Spleen (tissue), 11 donors: Measurements from ENCODE around the gene TMEM178B. TPM values are rescaled to one million over a fixed set of nuclear protein-coding genes. Genes with fewer than 3 reads are reported as not detected.

Experiments used
- DNase-seq: peaks from one replicate; pipeline ENCODE4 v3.0.0-alpha.2; 2020
- H3K27ac ChIP-seq, 8 donors: fragments of 200-600 bp; sonication (generic) in 7 of 8; 1 replicate in 4 of 8; 2 replicates in 4 of 8; pipeline versions ENCODE4 v1.5.0 to v1.8.0; 2016 to 2021; ENCODE audit warnings: inconsistent platforms in 4 of 8, mild to moderate bottlenecking in 4 of 8, moderate library complexity in 1 of 8
- H3K27me3 ChIP-seq, 7 donors: fragments of 200-600 bp; sonication (generic) in 6 of 7; replicated peaks in 1 of 7; 1 replicate in 4 of 7; 2 replicates in 3 of 7; pipeline versions ENCODE4 v1.5.0 to v1.8.0; 2016 to 2021; ENCODE audit warnings: inconsistent platforms in 3 of 7, mild to moderate bottlenecking in 1 of 7
- H3K36me3 ChIP-seq, 6 donors: fragments of 200-600 bp; sonication (generic) in 5 of 6; 1 replicate in 4 of 6; 2 replicates in 2 of 6; pipeline versions ENCODE4 v1.5.0 to v1.8.0; 2016 to 2021; ENCODE audit warnings: inconsistent platforms in 2 of 6
- H3K4me1 ChIP-seq, 6 donors: fragments of 200-600 bp; sonication (generic) in 5 of 6; 1 replicate in 3 of 6; 2 replicates in 3 of 6; pipeline versions ENCODE4 v1.5.0 to v1.8.0; 2016 to 2021; ENCODE audit warnings: inconsistent platforms in 3 of 6
- H3K4me3 ChIP-seq, 8 donors: fragments of 200-600 bp; sonication (generic) in 7 of 8; 1 replicate in 4 of 8; 2 replicates in 4 of 8; pipeline versions ENCODE4 v1.5.0 to v1.8.0; 2016 to 2021; ENCODE audit warnings: inconsistent platforms in 4 of 8, mild to moderate bottlenecking in 4 of 8, moderate library complexity in 2 of 8
- H3K9me3 ChIP-seq, 8 donors: fragments of 200-600 bp; sonication (generic) in 7 of 8; 1 replicate in 4 of 8; 2 replicates in 4 of 8; pipeline versions ENCODE4 v1.5.0 to v1.8.0; 2016 to 2021; ENCODE audit warnings: inconsistent platforms in 4 of 8
- CTCF ChIP-seq, 11 experiments: fragments of 200-600 bp in 7 of 11; fragments of 450-650 bp in 4 of 11; sonication (generic) in 4 of 11; IDR thresholded peaks in 8 of 11; conservative IDR thresholded peaks in 3 of 11; 1 replicate in 7 of 11; 2 replicates in 4 of 11; pipeline versions ENCODE4 v1.4.0 to v1.8.0; 2016 to 2021; ENCODE audit warnings: antibody characterized with exemption in 11 of 11, inconsistent platforms in 4 of 11, mild to moderate bottlenecking in 1 of 11
- POLR2A ChIP-seq, 3 donors: fragments of 450-650 bp; IDR thresholded peaks; one replicate each; pipeline ENCODE4 v1.5.1; 2017; ENCODE audit warnings: antibody characterized with exemption in 3 of 3, mild to moderate bottlenecking in 1 of 3
- POLR2AphosphoS5 ChIP-seq, 3 donors: sonication (generic); formaldehyde crosslinking; IDR thresholded peaks; one replicate each; pipeline ENCODE4 v1.5.1; 2017; ENCODE audit warnings: antibody characterized with exemption in 3 of 3
- WGBS, 5 donors: extraction: QIAGEN DNeasy Blood & Tissue Kit in 3 of 5; methylation state at CpG; one replicate each; pipeline versions ENCODE4 v1.1.5 to v1.1.7; 2013 to 2018; 5-methylcytosine and 5-hydroxymethylcytosine counted together
- intact Hi-C: fragments of 100-400 bp; cut with DNase I; formaldehyde crosslinking; loops from one replicate; pipeline ENCODE4 v1.15.0; 2023; ENCODE audit warnings: low total_unique reads
- polyA plus RNA-seq, 3 donors: library from polyadenylated mRNA; stranded (reverse); fragments of 200-250 nt; gene quantifications; one replicate each; pipeline ENCODE4 v1.2.1, GENCODE V29; 2013
- total RNA-seq, 7 donors: library from RNA; depleted of rRNA in 3 of 7; stranded (reverse); fragments of >200 nt in 3 of 7; fragmentation: NEBNext Ultra II Directional in 4 of 7; extraction: Animal tissue kit (Norgen Biotek cat#: 25700) in 4 of 7; gene quantifications; one replicate each; pipeline versions ENCODE4 v1.1.0 to v1.2.1, GENCODE V29; 2016 to 2021
- donor health status: healthy with polysubstance abuse.
- donor health status: DM: no; HTN: no; CAD: no; lungs with moderate emphysema.
- donor health status: DM: no; HTN: no; CAD: no.
- donor health status: Bipolar disorder and iron deficiency.
- donor health status: healthy.
- donor health status: DM: no; HTN: no; CAD: no.
- donor health status: DM: yes; HTN: yes; CAD: no.

TMEM178B gene
- total and polyA plus RNA-seq, 10 donors, result 0.35 to 5.5 (median 1.3) TPM

- intact Hi-C loops, result no loop called here
- DNase-seq, result no peak
- no peak overlapping the region for H3K4me3 ChIP-seq
- H3K9me3 ChIP-seq, result no peaks in the 10 kb centered on the region
- H3K36me3 ChIP-seq, result no peaks in the 10 kb centered on the region
- no peak overlapping the region for H3K27ac ChIP-seq
- H3K4me1 ChIP-seq, result no peaks in the 10 kb centered on the region
- WGBS, 5 donors, result 80 to 88% (median 83%) methylated on average over 14 of the region's 14 CpGs
- TF ChIP-seq CTCF (IDR thresholded peaks at IDR 0.05 in 8 of 11, conservative IDR thresholded peaks at IDR 0.05 in 3 of 11), result no peak
- TF ChIP-seq POLR2A (IDR thresholded peaks at IDR 0.05), result no peak
- no peak for TF ChIP-seq POLR2AphosphoS5 (IDR thresholded peaks at IDR 0.05)
- no peaks in the 10 kb centered on the region for H3K27me3 ChIP-seq
These were observed 111.6 kb downstream of the TMEM178B start for GRCh38 chr7:141185369-141185967.

GRCh38 chr7:141189231-141189630 is 115.4 kb downstream of the TMEM178B start:
- Histone ChIP-seq H3K27ac (no peak overlapping the region), H3K4me3 (no peak overlapping the region), H3K36me3 (no peaks in the 10 kb centered on the region), H3K27me3 (no peaks in the 10 kb centered on the region), H3K4me1 (no peaks in the 10 kb centered on the region), H3K9me3 (peaks cover 0 to 1% (median 0%) of the 10 kb centered on the region in 8 donors)
- no peak for TF ChIP-seq POLR2A (IDR thresholded peaks at IDR 0.05)
- TF ChIP-seq POLR2AphosphoS5 (IDR thresholded peaks at IDR 0.05), result no peak
- TF ChIP-seq CTCF (IDR thresholded peaks at IDR 0.05 in 8 of 11, conservative IDR thresholded peaks at IDR 0.05 in 3 of 11), result no peak
- DNase-seq, result no peak
- 83 to 93% (median 88%) methylated on average over 4 of the region's 4 CpGs for WGBS, 5 donors
- intact Hi-C loops, result no loop called here

- Histone ChIP-seq H3K9me3 (peaks cover 0 to 8% (median 0%) of the 10 kb centered on the region in 8 donors), H3K36me3 (no peaks in the 10 kb centered on the region), H3K4me1 (no peaks in the 10 kb centered on the region), H3K27me3 (no peaks in the 10 kb centered on the region), H3K4me3 (no peak overlapping the region), H3K27ac (no peak overlapping the region)
- no peak for TF ChIP-seq POLR2A (IDR thresholded peaks at IDR 0.05)
- TF ChIP-seq POLR2AphosphoS5 (IDR thresholded peaks at IDR 0.05), result no peak
- TF ChIP-seq CTCF (IDR thresholded peaks at IDR 0.05 in 8 of 11, conservative IDR thresholded peaks at IDR 0.05 in 3 of 11), result no peak
- WGBS, 5 donors, result 65 to 82% (median 73%) methylated on average over 4 to 5 of the region's 5 CpGs
- no peak for DNase-seq
- intact Hi-C loops, result no loop called here
These were observed 116.6 kb downstream of the TMEM178B start for GRCh38 chr7:141190495-141190894.

GRCh38 chr7:141191277-141191676 is 117.4 kb downstream of the TMEM178B start:
- TF ChIP-seq POLR2A (IDR thresholded peaks at IDR 0.05) (no peak), CTCF (IDR thresholded peaks at IDR 0.05 in 8 of 11, conservative IDR thresholded peaks at IDR 0.05 in 3 of 11) (no peak), POLR2AphosphoS5 (IDR thresholded peaks at IDR 0.05) (no peak)
- Histone ChIP-seq H3K27me3 (no peaks in the 10 kb centered on the region), H3K27ac (no peak overlapping the region), H3K4me1 (no peaks in the 10 kb centered on the region), H3K4me3 (no peak overlapping the region), H3K9me3 (peaks cover 0 to 8% (median 0%) of the 10 kb centered on the region in 8 donors), H3K36me3 (no peaks in the 10 kb centered on the region)
- no peak for DNase-seq
- 76 to 88% (median 78%) methylated on average over 3 of the region's 3 CpGs for WGBS, 5 donors
- intact Hi-C loops, result no loop called here
